Amygdala (tissue), 56 donors: ENCODE data around the gene STIP1.

Experiments
- DNase-seq, 56 donors: peaks; one replicate each; lab custom pipeline; 2025; lab: John Stamatoyannopoulos, UW

The STIP1 gene

GRCh38 chr11:64186492-64187165 is 658 bp downstream of the STIP1 start:
- peak in 9 of 56 donors; percentile 21 to 73 (median 46) for DNase-seq

GRCh38 chr11:64192434-64192833 is 6.5 kb downstream of the STIP1 start:
- DNase-seq, result no peak

GRCh38 chr11:64196626-64197025 is 10.7 kb downstream of the STIP1 start:
- DNase-seq, result peak in 6 of 56 donors; percentile 14 to 68 (median 26)

- DNase-seq, result no peak
Measured at GRCh38 chr11:64198511-64198910, 12.5 kb downstream of the STIP1 start.

GRCh38 chr11:64201543-64201942 is 15.6 kb downstream of the STIP1 start:
- no peak for DNase-seq

GRCh38 chr11:64202992-64203391 is 17.0 kb downstream of the STIP1 start:
- DNase-seq, result no peak

GRCh38 chr11:64203421-64204079 is 17.6 kb downstream of the STIP1 start:
- no peak for DNase-seq

GRCh38 chr11:64204080-64204440 is 18.1 kb downstream of the STIP1 start:
- DNase-seq, result no peak

GRCh38 chr11:64204464-64204989 is 18.6 kb downstream of the STIP1 start:
- peak in 51 of 56 donors; percentile 11 to 87 (median 62) for DNase-seq

- DNase-seq, result peak in 5 of 56 donors; percentile 20 to 37 (median 23)
Measured at GRCh38 chr11:64206457-64207255, 20.7 kb downstream of the STIP1 start, which contains the start of gene FERMT3. FERMT3 (plus strand) TSS chr11:64206721; CDS start chr11:64207365, 644 bp downstream.

GRCh38 chr11:64207256-64208085 is 21.5 kb downstream of the STIP1 start:
- DNase-seq, result peak in 11 of 56 donors; percentile 14 to 69 (median 29)

- no peak for DNase-seq
Measured at GRCh38 chr11:64208086-64208795, 22.3 kb downstream of the STIP1 start.

GRCh38 chr11:64208796-64209562 is 23.0 kb downstream of the STIP1 start:
- DNase-seq, result peak in 5 of 56 donors; percentile 4 to 33 (median 18)

GRCh38 chr11:64209563-64209843 is 23.5 kb downstream of the STIP1 start:
- DNase-seq, result no peak

- DNase-seq, result no peak
Measured at GRCh38 chr11:64210301-64211020, 24.5 kb downstream of the STIP1 start.

- DNase-seq, result no peak
Measured at GRCh38 chr11:64211181-64211872, 25.4 kb downstream of the STIP1 start.

- DNase-seq, result no peak
Measured at GRCh38 chr11:64216879-64217278, 30.9 kb downstream of the STIP1 start.
